Mesothelial cell of epicardium (in vitro differentiated cells): ENCODE results near the gene TBC1D22A. TPM values are rescaled to one million over a fixed set of nuclear protein-coding genes. Genes with fewer than 3 reads are reported as not detected.

Experiments used
- DNase-seq, 2 experiments: peaks; one replicate each; pipeline ENCODE4 v3.0.0; 2021; ENCODE audit warnings: low spot score in 2 of 2; ENCODE audit not compliant: unreplicated experiment in 2 of 2
- H3K27ac Mint-ChIP-seq: 2 replicates; pipeline ENCODE4 v1.8.0; 2021; ENCODE audit warnings: mixed read lengths
- H3K27me3 Mint-ChIP-seq: 2 replicates; pipeline ENCODE4 v1.8.0; 2021; ENCODE audit warnings: low read depth, mixed read lengths
- H3K36me3 Mint-ChIP-seq: 2 replicates; pipeline ENCODE4 v1.8.0; 2021; ENCODE audit warnings: mixed read lengths
- H3K4me1 Mint-ChIP-seq: 2 replicates; pipeline ENCODE4 v1.8.0; 2021; ENCODE audit warnings: mixed read lengths
- H3K4me3 Mint-ChIP-seq: 2 replicates; pipeline ENCODE4 v1.8.0; 2021; ENCODE audit warnings: mild to moderate bottlenecking, moderate library complexity, mixed read lengths
- H3K9me3 Mint-ChIP-seq: 2 replicates; pipeline ENCODE4 v1.8.0; 2021; ENCODE audit warnings: mixed read lengths
- total RNA-seq: library from RNA; stranded (reverse); gene quantifications from 3 replicates; pipeline ENCODE4 v1.2.1, GENCODE V29; 2021
- TF ChIP-seq, protein P1 (sequence below): fragments of 200-600 bp; sonication (generic); IDR thresholded peaks from one replicate; pipeline ENCODE4 v1.5.0; 2021; ENCODE audit warnings: antibody characterized with exemption; ENCODE audit not compliant: unreplicated experiment

Gene TBC1D22A
- total RNA-seq, 1 donor from 2014 or later, result 26.6 TPM

DNA sequence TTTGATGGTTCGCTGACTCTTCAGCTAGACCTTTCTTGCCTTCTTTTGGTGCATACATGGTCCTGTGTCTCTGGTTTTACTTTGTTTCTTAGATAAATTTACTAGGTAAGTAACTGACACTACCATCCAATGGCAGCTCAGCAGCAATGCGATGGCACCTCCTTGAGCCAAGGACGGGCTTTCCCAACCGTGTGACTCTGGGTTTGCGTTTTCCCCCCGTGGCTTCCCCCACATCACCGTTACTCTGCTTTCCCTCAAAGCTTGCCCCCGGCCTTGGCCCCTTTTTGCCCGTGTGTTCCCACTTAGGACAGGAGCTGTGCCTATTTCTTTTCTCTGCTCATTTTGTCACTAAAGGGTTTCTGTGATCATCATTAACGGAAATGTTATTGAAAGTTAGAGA lies 41.5 kb downstream of the TBC1D22A start:
- TF ChIP-seq, protein P1, sequence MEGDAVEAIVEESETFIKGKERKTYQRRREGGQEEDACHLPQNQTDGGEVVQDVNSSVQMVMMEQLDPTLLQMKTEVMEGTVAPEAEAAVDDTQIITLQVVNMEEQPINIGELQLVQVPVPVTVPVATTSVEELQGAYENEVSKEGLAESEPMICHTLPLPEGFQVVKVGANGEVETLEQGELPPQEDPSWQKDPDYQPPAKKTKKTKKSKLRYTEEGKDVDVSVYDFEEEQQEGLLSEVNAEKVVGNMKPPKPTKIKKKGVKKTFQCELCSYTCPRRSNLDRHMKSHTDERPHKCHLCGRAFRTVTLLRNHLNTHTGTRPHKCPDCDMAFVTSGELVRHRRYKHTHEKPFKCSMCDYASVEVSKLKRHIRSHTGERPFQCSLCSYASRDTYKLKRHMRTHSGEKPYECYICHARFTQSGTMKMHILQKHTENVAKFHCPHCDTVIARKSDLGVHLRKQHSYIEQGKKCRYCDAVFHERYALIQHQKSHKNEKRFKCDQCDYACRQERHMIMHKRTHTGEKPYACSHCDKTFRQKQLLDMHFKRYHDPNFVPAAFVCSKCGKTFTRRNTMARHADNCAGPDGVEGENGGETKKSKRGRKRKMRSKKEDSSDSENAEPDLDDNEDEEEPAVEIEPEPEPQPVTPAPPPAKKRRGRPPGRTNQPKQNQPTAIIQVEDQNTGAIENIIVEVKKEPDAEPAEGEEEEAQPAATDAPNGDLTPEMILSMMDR, result no peak
- no peak overlapping the region for H3K27ac Mint-ChIP-seq
- H3K9me3 Mint-ChIP-seq, result no peaks in the 10 kb centered on the region
- H3K27me3 Mint-ChIP-seq, result no peaks in the 10 kb centered on the region
- no peak overlapping the region for H3K4me3 Mint-ChIP-seq
- no peak for DNase-seq
- peaks cover 4% of the 10 kb centered on the region for H3K4me1 Mint-ChIP-seq
- peaks cover 18% of the 10 kb centered on the region for H3K36me3 Mint-ChIP-seq

DNA sequence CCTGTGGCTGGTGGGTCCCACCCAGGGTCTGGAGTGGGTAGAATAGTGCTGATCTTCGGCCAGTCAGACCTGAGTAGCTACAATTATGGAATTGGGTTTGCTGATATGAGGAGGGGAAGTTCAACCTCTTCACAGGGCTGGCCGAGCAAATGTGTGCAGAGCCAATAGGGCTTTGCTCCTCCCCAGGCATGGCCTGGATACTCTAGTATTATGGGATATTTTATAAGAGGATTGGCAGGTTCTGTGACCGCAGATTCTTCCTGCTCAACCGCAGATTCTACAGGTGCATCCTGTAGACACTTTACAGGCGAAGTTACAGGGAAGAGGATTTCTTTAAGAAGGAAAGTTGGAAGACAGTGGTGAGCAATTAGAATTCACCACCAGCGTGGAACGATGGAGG lies 44.3 kb downstream of the TBC1D22A start:
- H3K27me3 Mint-ChIP-seq, result no peaks in the 10 kb centered on the region
- no peaks in the 10 kb centered on the region for H3K9me3 Mint-ChIP-seq
- TF ChIP-seq, protein P1, result no peak
- no peak overlapping the region for H3K27ac Mint-ChIP-seq
- no peak for DNase-seq
- H3K4me1 Mint-ChIP-seq, result peaks cover 4% of the 10 kb centered on the region
- no peak overlapping the region for H3K4me3 Mint-ChIP-seq
- peaks cover 21% of the 10 kb centered on the region for H3K36me3 Mint-ChIP-seq

DNA sequence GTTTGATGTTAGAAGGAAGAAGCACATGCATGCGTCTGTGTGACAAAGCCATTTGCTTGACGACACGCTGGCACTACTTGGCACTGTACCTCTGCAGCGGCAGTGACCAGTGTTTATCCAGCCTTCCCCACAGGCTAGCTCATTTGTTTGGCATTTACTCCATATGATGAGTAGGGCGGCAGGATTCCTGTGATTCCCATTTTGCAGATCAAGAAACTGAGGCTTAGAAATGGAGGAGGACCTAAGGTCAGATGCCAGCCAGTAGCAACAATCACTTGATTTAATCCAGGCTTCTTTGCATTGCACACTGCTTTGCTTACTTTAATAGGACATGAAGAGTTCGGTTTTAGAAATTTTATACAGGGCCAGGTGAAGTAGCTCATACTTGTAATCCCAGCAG lies 45.0 kb downstream of the TBC1D22A start:
- H3K4me1 Mint-ChIP-seq, result peaks cover 4% of the 10 kb centered on the region
- no peaks in the 10 kb centered on the region for H3K27me3 Mint-ChIP-seq
- no peaks in the 10 kb centered on the region for H3K9me3 Mint-ChIP-seq
- DNase-seq, result no peak
- H3K27ac Mint-ChIP-seq, result no peak overlapping the region
- H3K36me3 Mint-ChIP-seq, result peaks cover 21% of the 10 kb centered on the region
- TF ChIP-seq, protein P1, result no peak
- H3K4me3 Mint-ChIP-seq, result no peak overlapping the region

- Mint-ChIP-seq H3K27me3 (no peaks in the 10 kb centered on the region), H3K4me1 (peaks cover 13% of the 10 kb centered on the region), H3K9me3 (no peaks in the 10 kb centered on the region), H3K4me3 (no peak overlapping the region), H3K36me3 (peaks cover 24% of the 10 kb centered on the region), H3K27ac (no peak overlapping the region)
- no peak for DNase-seq
- TF ChIP-seq, protein P1, result no peak
Observed at GRCh38 chr22:46809153-46809885, 46.9 kb downstream of the TBC1D22A start.

- peaks cover 14% of the 10 kb centered on the region for H3K4me1 Mint-ChIP-seq
- no peak for DNase-seq
- no peak overlapping the region for H3K4me3 Mint-ChIP-seq
Observed at GRCh38 chr22:46810856-46811786, 48.7 kb downstream of the TBC1D22A start.

More at GRCh38 chr22:46810856-46811786, 48.7 kb downstream of the TBC1D22A start:
- TF ChIP-seq, protein P1, result no peak
- Mint-ChIP-seq H3K27me3 (no peaks in the 10 kb centered on the region), H3K27ac (no peak overlapping the region), H3K9me3 (no peaks in the 10 kb centered on the region), H3K36me3 (peaks cover 27% of the 10 kb centered on the region)
